ENCODE data around the gene ZNF598. TPM values are rescaled to one million over a fixed set of nuclear protein-coding genes. Genes with fewer than 3 reads are reported as not detected.

ZNF598 gene
- total and polyA plus RNA-seq, 2 of the 13 experiments (the other 11 are each of a cell fraction or from before 2014, with no cell fraction given) = 13.5 to 14.2 TPM

GRCh38 chr16:1960665-1961630, 48.7 kb downstream of the ZNF598 start (continued):
- no peak for TF ChIP-seq MAZ (IDR thresholded peaks at IDR 0.05; ENCODE audit: borderline replicate concordance, low read depth, low read length)
- TF ChIP-seq MAZ (CRISPR knock-in tag; IDR thresholded peaks at IDR 0.05; ENCODE audit: low read depth) = no peak
- no peak for TF ChIP-seq ZBTB8A (CRISPR knock-in tag; IDR thresholded peaks at IDR 0.05; ENCODE audit: borderline replicate concordance, low read depth)
- TF ChIP-seq ZBTB43 (CRISPR knock-in tag; conservative IDR thresholded peaks at IDR 0.05) = no peak
- TF ChIP-seq CC2D1A (CRISPR knock-in tag; IDR thresholded peaks at IDR 0.05) = no peak
- no peak for TF ChIP-seq LRRFIP1 (CRISPR knock-in tag; conservative IDR thresholded peaks at IDR 0.05)
- no peak for TF ChIP-seq TRIM22 (IDR thresholded peaks at IDR 0.05)
- TF ChIP-seq ZBTB3 (CRISPR knock-in tag; IDR thresholded peaks at IDR 0.05; ENCODE audit: borderline replicate concordance, low read depth) = no peak
- 0 out of 2 replicates have a peak, but pooled peaks have one; percentile 8 for TF ChIP-seq ZNF768 (CRISPR knock-in tag; IDR thresholded peaks at IDR 0.05)
- TF ChIP-seq ZNF207 (IDR thresholded peaks at IDR 0.05; ENCODE audit: borderline replicate concordance) = no peak
- no peak for TF ChIP-seq ZNF441 (CRISPR knock-in tag; IDR thresholded peaks at IDR 0.05; ENCODE audit: borderline replicate concordance)
- TF ChIP-seq ZNF251 (CRISPR knock-in tag; IDR thresholded peaks at IDR 0.05) = no peak
- no peak for TF ChIP-seq TBP (CRISPR knock-in tag; IDR thresholded peaks at IDR 0.05)
- no peak for TF ChIP-seq EED (CRISPR knock-in tag; IDR thresholded peaks at IDR 0.05)
- no peak; the same call in 1 of the 2 replicates for TF ChIP-seq KDM5A (IDR thresholded peaks at IDR 0.05; ENCODE audit: borderline replicate concordance, low read length)
- TF ChIP-seq KDM3A (CRISPR knock-in tag; IDR thresholded peaks at IDR 0.05; ENCODE audit: low read depth) = no peak
- TF ChIP-seq MZF1 (CRISPR knock-in tag; IDR thresholded peaks at IDR 0.05; ENCODE audit: borderline replicate concordance) = no peak
- no peak for TF ChIP-seq PRDM10 (CRISPR knock-in tag; IDR thresholded peaks at IDR 0.05; ENCODE audit: low read depth)
- no peak for TF ChIP-seq PREB (CRISPR knock-in tag; IDR thresholded peaks at IDR 0.05)

Data from HepG2 (cell line).